ENCODE measurements around the gene IFITM5. TPM values are rescaled to one million over a fixed set of nuclear protein-coding genes. Genes with fewer than 3 reads are reported as not detected.

Gene IFITM5
- not detected in 2 replicates for total RNA-seq

DNA sequence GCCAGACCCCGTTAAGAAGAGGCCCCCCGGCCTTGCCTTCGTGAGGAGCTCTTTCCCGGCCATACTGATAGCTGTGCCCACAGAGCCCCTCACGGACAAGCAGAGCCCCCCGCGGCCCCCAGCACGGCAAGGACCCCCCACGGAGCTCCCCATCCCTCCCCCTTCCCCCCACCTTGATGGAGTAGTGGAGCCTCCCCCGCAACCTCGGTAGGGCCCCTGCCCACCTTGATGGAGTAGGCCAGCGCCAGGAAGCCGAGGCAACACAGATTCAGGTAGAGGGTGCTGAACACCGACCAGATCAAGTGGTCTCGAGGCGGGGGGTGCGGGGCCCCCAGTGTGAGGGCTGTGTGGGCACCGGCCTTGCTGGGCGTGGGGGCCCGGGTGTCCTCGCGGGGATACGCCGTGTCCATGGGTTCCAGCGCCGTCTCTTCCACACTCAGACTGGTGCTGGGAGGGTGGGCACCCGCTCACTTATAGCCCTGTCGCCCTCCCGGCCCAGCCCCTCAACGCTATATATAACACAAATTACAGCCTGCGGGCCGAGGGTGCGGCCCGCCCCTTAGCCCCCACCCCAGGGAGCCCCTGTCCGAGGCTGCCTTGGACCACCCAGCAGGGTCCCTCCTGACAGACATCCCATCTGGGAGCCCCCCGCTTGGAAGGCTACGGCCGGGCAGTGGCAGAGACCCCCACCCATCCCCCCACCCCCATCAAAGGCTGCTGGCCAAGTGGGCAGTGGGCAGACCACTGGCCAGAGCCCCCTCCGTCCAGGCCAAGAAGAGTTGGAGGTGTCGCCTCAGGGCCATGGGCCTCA, at the start of gene IFITM5:
Gene IFITM5 (minus strand): TSS at position 446 of the 811 bp plus-strand sequence. CDS start 36 bp downstream, at position 410.

DNA sequence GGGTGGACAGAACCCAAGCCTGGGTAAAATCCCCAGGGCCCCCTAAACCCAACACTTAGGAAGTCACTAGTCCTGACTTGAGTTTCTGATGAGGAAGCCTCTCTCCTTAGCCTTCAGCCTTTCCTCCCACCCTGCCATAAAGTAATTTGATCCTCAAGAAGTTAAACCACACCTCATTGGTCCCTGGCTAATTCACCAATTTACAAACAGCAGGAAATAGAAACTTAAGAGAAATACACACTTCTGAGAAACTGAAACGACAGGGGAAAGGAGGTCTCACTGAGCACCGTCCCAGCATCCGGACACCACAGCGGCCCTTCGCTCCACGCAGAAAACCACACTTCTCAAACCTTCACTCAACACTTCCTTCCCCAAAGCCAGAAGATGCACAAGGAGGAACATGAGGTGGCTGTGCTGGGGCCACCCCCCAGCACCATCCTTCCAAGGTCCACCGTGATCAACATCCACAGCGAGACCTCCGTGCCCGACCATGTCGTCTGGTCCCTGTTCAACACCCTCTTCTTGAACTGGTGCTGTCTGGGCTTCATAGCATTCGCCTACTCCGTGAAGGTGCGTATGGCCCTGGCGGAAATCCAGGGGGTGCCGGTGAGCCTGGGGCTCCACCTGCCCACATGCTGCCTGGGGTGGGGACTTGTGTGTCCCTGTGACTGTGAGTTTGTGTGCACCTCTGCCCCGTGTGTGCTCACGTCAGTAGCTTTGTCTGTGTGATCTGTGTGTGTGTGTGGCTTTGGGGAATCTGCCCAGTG, 14.6 kb upstream of the IFITM5 start, which contains the start of gene IFITM1:
Gene IFITM1 (plus strand): TSS at position 254 of the 767 bp plus-strand sequence. CDS start 131 bp downstream, at position 385.

DNA sequence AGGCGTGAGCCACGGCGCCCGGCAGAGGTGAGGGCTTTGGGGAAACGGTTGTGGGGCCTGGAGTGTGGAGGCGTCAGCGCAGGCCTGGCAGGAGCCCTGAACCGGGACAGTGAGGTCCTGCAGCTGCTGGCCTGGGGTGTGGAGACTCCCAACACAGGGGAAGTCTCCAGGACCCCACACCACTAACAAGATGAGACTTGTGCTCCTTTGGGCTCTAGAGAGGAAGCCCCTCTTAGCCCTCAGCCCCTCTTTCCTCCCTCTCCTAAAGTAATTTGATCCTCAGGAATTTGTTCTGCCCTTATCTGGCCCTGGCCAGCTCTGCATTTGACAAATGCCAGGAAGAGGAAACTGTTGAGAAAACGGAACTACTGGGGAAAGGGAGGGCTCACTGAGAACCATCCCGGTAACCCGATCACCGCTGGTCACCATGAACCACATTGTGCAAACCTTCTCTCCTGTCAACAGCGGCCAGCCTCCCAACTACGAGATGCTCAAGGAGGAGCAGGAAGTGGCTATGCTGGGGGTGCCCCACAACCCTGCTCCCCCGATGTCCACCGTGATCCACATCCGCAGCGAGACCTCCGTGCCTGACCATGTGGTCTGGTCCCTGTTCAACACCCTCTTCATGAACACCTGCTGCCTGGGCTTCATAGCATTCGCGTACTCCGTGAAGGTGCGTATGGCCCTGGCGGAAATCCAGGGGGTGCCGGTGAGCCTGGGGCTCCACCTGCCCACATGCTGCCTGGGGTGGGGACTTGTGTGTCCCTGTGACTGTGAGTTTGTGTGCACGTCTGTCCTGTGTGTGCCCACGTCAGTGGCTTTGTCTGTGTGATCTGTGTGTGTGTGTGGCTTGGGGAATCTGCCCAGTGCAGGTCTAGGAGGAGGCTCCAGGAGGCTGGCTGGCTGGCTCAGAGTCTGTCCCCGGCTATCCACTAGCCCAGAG, 8.7 kb upstream of the IFITM5 start, which contains the start of gene IFITM2:
Gene IFITM2 (plus strand): TSS at position 51 of the 943 bp plus-strand sequence. CDS start 377 bp downstream, at position 428.

DNA sequence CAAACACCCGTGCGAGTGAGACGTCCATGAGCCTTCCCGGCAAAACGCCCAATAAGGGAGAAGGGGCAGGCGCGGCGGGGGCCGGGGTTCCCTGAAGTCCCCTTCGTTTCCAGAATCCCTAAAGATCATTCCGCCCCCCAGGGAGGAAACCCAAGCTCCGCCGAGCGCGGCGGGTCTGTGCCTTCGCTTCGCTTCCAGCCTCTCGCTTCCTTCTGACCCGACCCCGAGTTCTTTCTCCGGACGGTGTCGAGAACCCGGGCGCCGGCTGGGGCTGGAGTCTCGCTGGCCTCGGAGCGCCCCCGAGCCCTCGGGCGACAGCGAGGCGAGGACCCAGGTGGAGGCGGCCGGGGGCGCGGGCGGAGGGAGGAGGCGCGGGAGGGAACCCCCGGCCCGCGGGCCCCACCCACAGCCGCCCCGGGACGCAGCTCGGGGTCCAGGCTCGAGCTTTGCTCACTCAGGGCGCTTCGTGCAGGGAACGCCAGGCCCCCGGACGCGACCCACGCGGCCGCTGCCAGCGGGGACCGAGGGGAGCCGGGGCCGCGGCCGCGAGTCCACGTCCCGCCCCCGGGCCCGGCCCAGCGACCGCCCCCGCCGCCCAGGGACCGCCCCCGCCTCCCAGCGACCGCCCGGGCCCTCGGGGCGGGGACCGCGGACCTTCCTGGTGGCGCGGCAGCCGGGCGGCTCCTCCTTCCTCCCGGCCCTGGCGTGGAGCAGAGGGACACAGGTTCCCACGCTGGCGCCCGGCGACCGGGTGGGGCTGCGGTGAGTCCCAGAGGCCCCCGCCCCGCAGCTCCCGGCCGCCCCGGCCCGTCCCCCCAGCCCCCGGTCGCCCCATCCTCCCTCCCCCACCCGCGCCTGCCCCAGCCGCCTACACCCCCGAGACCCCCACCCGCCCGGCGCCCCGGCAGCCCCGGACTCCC, 10.6 kb downstream of the IFITM5 start, which contains the start of gene PGGHG:
Gene PGGHG (plus strand): TSS at position 649 of the 920 bp plus-strand sequence. CDS start 691 bp downstream, outside the sequence.

DNA sequence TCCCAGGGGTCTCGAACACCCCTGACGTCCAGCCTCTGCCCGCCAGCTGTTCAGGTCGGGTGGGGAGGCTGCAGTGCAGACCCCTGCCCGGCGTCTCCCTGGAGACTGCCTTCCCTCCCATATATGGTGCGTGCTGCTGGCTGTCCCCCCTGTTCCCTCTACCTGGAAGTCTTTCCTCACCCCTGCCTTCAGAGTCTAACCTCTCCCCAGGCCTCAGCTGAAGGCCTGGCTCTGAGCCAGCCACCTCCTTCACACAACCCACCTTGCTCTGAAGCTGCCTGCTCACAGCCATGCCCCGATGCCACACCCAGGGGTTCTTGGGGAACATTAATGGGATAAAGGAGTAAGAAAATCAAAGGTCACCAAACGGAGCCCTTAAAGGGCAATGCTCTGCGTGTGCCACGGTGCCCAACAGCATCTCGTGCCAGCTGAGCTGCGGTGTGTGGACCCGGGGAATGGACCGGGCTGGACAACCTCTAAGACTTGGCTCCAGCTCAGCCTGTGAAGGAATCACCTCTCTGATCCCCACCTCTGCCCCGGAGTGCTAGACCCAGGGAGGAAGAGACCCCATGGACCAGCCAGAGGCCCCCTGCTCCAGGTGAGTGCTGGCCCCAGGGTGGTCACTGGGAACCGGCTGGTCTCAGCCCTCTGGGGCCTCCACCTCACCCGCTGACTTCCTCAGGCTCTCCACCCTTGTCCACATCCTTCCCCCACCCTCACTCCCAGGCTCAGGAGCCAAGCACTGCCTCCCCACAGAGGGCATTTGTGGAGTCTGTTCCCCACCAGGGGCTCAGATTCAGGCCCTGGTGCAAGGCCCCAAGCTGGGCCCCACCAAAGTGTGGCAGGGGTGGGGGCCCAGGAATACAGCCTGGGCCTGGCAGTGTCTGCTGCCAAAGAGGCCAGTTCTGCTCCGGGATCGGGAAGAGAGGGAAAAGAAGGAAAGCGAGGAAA, 21.1 kb downstream of the IFITM5 start, which contains the start of gene NLRP6:
Gene NLRP6 (plus strand): TSS at position 407 of the 951 bp plus-strand sequence. CDS start 163 bp downstream, at position 570.

Other genes with a start within 250 kb of the IFITM5 start
- gene SCGB1C1, start 106.4 kb downstream of the IFITM5 start, total RNA-seq: not detected in 2 replicates
- 10.0 and 17.7 TPM in 2 replicates for gene BET1L, start 92.1 kb downstream of the IFITM5 start, total RNA-seq
- gene RIC8A, start 91.8 kb downstream of the IFITM5 start, total RNA-seq: 152 and 204 TPM in 2 replicates
- 4.9 and 6.6 TPM in 2 replicates for gene SIRT3, start 63.2 kb downstream of the IFITM5 start, total RNA-seq
- gene PSMD13, start 62.5 kb downstream of the IFITM5 start, total RNA-seq: 223 and 325 TPM in 2 replicates
- gene NLRP6, start 21.1 kb downstream of the IFITM5 start, total RNA-seq: not detected in 2 replicates
- gene PGGHG, start 10.4 kb downstream of the IFITM5 start, total RNA-seq: 7.7 and 18.4 TPM in 2 replicates
- 29.3 and 48.9 TPM in 2 replicates for gene IFITM2, start 8.3 kb upstream of the IFITM5 start, total RNA-seq
- gene IFITM1, start 14.5 kb upstream of the IFITM5 start, total RNA-seq: 2.1 and 8.3 TPM in 2 replicates
- 30.3 and 64.5 TPM in 2 replicates for gene IFITM3, start 21.3 kb upstream of the IFITM5 start, total RNA-seq
- 2.5 and 4.6 TPM in 2 replicates for gene B4GALNT4, start 70.0 kb upstream of the IFITM5 start, total RNA-seq
- 0.09 and 1.3 TPM in 2 replicates for gene PKP3, start 94.7 kb upstream of the IFITM5 start, total RNA-seq
- gene SIGIRR, start 115.5 kb upstream of the IFITM5 start, total RNA-seq: 28.6 and 35.5 TPM in 2 replicates
- gene ANO9, start 142.5 kb upstream of the IFITM5 start, total RNA-seq: 0.09 TPM in 2 replicates
- 33.9 and 34.7 TPM in 2 replicates for gene PTDSS2, start 150.8 kb upstream of the IFITM5 start, total RNA-seq
- gene RNH1, start 207.7 kb upstream of the IFITM5 start, total RNA-seq: 203 and 307 TPM in 2 replicates
- 77.6 and 97.3 TPM in 2 replicates for gene HRAS, start 236.1 kb upstream of the IFITM5 start, total RNA-seq
- gene LRRC56, start 238.0 kb upstream of the IFITM5 start, total RNA-seq: 0.27 and 0.47 TPM in 2 replicates

Measured in endothelial cell of coronary artery (primary cell).